Measurements from ENCODE around the gene ZBTB49. TPM values are rescaled to one million over a fixed set of nuclear protein-coding genes. Genes with fewer than 3 reads are reported as not detected.

The ZBTB49 gene
- total and polyA plus RNA-seq, 2 donors (not counting 3 experiments of a cell fraction or from before 2014, with no cell fraction given) = 3.8 to 5.8 TPM

DNA sequence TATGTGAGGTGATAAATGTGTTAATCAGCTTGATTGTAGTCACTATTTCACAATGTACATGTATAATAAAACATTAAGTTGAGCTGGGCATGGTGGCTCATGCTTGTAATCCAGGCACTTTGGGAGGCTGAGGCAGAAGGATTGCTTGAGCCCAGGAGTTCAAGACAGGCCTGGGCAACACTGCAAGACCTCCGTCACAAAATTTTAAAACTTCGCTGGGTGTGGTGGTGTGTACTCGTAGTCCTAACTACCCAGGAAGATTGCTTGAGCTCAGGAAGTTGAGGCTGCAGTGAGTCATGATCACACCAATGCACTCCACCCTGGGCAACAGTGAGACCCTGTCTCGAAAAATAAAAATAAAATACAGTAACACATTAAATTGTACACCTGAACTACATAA lies 20.2 kb upstream of the ZBTB49 start:
- H3K4me3 ChIP-seq (replicated peaks in 1 of 3; ENCODE audit: insufficient read depth in 1 of 3, low read depth in 1 of 3, low read length in 3 of 3) = no peak overlapping the region
- H2AFZ ChIP-seq (ENCODE audit: low read depth, low read length) = peak overlapping the region; percentile 68
- peak; percentile 95 for FAIRE-seq
- H3K4me1 ChIP-seq (ENCODE audit: control insufficient read depth, extremely low read depth, insufficient read depth, low read length) = peaks cover 25% of the 10 kb centered on the region
- H4K20me1 ChIP-seq (replicated peaks; ENCODE audit: control insufficient read depth, extremely low read depth, insufficient read depth, low read length) = no peaks in the 10 kb centered on the region
- peak; percentile 69 for DNase-seq (ENCODE audit: low read depth, low spot score)
- no peaks in the 10 kb centered on the region for H3K9me3 ChIP-seq (replicated peaks; ENCODE audit: control insufficient read depth, insufficient read depth, low read length)
- dilution Hi-C loops (cut with MboI; ENCODE audit: extremely low pct_ligation_motif_present, low sequenced_read_pairs) (no loop called here), intact Hi-C loops (cut with micrococcal nuclease) (loop anchor here (1.0 kb wide), 2 partner anchors 13 to 20 kb away; partner anchors contain the start of genes LYAR and ZBTB49)
- no peaks in the 10 kb centered on the region for H3K79me2 ChIP-seq (ENCODE audit: control insufficient read depth, insufficient read depth, low read length)
- ChIA-PET POLR2A (interaction anchor here (0.7 kb wide), 1 partner anchor 43 kb away, joined by 5 read pairs; no protein-coding TSS in a partner anchor), CTCF (interaction anchor here (0.7 to 1.8 kb wide), 6 partner anchors 10 to 21 kb away, joined by 3 to 14 read pairs (median 3); partner anchors contain the start of genes LYAR and ZBTB49)
- peak overlapping the region; percentile 77 for H3K27ac ChIP-seq (ENCODE audit: insufficient read depth, low read depth, low read length)
- no peaks in the 10 kb centered on the region for H3K27me3 ChIP-seq (ENCODE audit: control insufficient read depth in 2 of 2, insufficient read depth in 2 of 2, low read length in 2 of 2)
- no TSS peak for BruUV-seq (replicated peaks)
- H3K9me1 ChIP-seq (replicated peaks; ENCODE audit: control insufficient read depth, extremely low read depth, insufficient read depth, low read length) = no peaks in the 10 kb centered on the region
- H3K36me3 ChIP-seq (ENCODE audit: control insufficient read depth in 2 of 2, extremely low read depth in 1 of 2, insufficient read depth in 2 of 2, low read length in 2 of 2) = peaks cover 4 to 11% of the 10 kb centered on the region in 2 experiments
- TF ChIP-seq FOS (IDR thresholded peaks at IDR 0.05; ENCODE audit: borderline replicate concordance, insufficient read depth, low read length) = peak; percentile 79
- TF ChIP-seq POLR2A (IDR thresholded peaks at IDR 0.05; ENCODE audit: low read depth, low read length) = no peak
- TF ChIP-seq POLR2AphosphoS5 (IDR thresholded peaks at IDR 0.05; ENCODE audit: insufficient read depth, low read depth, low read length) = peak; percentile 39
- peak; percentile 57 for TF ChIP-seq JUN (IDR thresholded peaks at IDR 0.05; ENCODE audit: borderline replicate concordance, insufficient read depth, insufficient read length, low read depth)
- TF ChIP-seq, protein P1, sequence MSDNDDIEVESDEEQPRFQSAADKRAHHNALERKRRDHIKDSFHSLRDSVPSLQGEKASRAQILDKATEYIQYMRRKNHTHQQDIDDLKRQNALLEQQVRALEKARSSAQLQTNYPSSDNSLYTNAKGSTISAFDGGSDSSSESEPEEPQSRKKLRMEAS (IDR thresholded peaks at IDR 0.05; ENCODE audit: insufficient read depth, insufficient read length) = no peak
- TF ChIP-seq MYC (IDR thresholded peaks at IDR 0.05; ENCODE audit: low read depth, low read length) = no peak
- TF ChIP-seq EZH2 (IDR thresholded peaks at IDR 0.05; ENCODE audit: borderline replicate concordance, low read depth, low read length, severe bottlenecking) = no peak
- H3K4me2 ChIP-seq (ENCODE audit: insufficient read depth, low read length) = peak overlapping the region; percentile 18
- H3K9ac ChIP-seq (replicated peaks; ENCODE audit: extremely low read depth, insufficient read depth, low read length) = peak overlapping the region; percentile 58

DNA sequence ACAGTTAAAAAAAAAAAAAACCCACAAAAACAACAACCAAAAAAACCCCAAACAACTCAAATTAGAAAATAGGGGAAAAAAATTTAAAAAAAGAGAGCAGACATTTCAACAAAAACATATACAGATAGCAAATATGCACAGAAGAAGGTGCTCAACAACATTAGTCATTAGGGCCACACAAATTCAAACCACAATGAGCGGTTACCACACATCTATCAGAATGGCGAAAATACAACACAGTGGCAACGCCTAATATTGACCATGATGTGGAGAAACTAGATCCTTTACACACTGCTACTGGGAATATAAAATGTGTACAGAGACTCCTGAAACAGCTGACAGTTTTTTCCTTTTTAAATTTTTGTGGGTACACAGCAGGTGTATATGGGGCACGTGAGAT lies 19.5 kb upstream of the ZBTB49 start:
- H3K9me3 ChIP-seq (replicated peaks; ENCODE audit: control insufficient read depth, insufficient read depth, low read length) = no peaks in the 10 kb centered on the region
- H3K36me3 ChIP-seq (ENCODE audit: control insufficient read depth in 2 of 2, extremely low read depth in 1 of 2, insufficient read depth in 2 of 2, low read length in 2 of 2) = peaks cover 6 to 12% of the 10 kb centered on the region in 2 experiments
- H2AFZ ChIP-seq (ENCODE audit: low read depth, low read length) = no peak overlapping the region
- POLR2A ChIA-PET = no interaction called here
- peak overlapping the region; percentile 58 for H3K9ac ChIP-seq (replicated peaks; ENCODE audit: extremely low read depth, insufficient read depth, low read length)
- H3K79me2 ChIP-seq (ENCODE audit: control insufficient read depth, insufficient read depth, low read length) = no peaks in the 10 kb centered on the region
- H3K9me1 ChIP-seq (replicated peaks; ENCODE audit: control insufficient read depth, extremely low read depth, insufficient read depth, low read length) = no peaks in the 10 kb centered on the region
- no peak overlapping the region for H3K4me3 ChIP-seq (replicated peaks in 1 of 3; ENCODE audit: insufficient read depth in 1 of 3, low read depth in 1 of 3, low read length in 3 of 3)
- H3K4me2 ChIP-seq (ENCODE audit: insufficient read depth, low read length) = peak overlapping the region; percentile 18
- no peaks in the 10 kb centered on the region for H4K20me1 ChIP-seq (replicated peaks; ENCODE audit: control insufficient read depth, extremely low read depth, insufficient read depth, low read length)
- dilution Hi-C loops (cut with MboI; ENCODE audit: extremely low pct_ligation_motif_present, low sequenced_read_pairs) = no loop called here
- FAIRE-seq (no peak), DNase-seq (ENCODE audit: low read depth, low spot score) (no peak)
- no TSS peak for BruUV-seq (replicated peaks)
- no peaks in the 10 kb centered on the region for H3K27me3 ChIP-seq (ENCODE audit: control insufficient read depth in 2 of 2, insufficient read depth in 2 of 2, low read length in 2 of 2)
- peak overlapping the region; percentile 77 for H3K27ac ChIP-seq (ENCODE audit: insufficient read depth, low read depth, low read length)
- H3K4me1 ChIP-seq (ENCODE audit: control insufficient read depth, extremely low read depth, insufficient read depth, low read length) = peaks cover 25% of the 10 kb centered on the region
- no peak for TF ChIP-seq EZH2 (IDR thresholded peaks at IDR 0.05; ENCODE audit: borderline replicate concordance, low read depth, low read length, severe bottlenecking)
- TF ChIP-seq POLR2AphosphoS5 (IDR thresholded peaks at IDR 0.05; ENCODE audit: insufficient read depth, low read depth, low read length) = no peak
- TF ChIP-seq, protein P1 (IDR thresholded peaks at IDR 0.05; ENCODE audit: insufficient read depth, insufficient read length) = no peak
- no peak for TF ChIP-seq JUN (IDR thresholded peaks at IDR 0.05; ENCODE audit: borderline replicate concordance, insufficient read depth, insufficient read length, low read depth)
- TF ChIP-seq MYC (IDR thresholded peaks at IDR 0.05; ENCODE audit: low read depth, low read length) = no peak
- no peak for TF ChIP-seq POLR2A (IDR thresholded peaks at IDR 0.05; ENCODE audit: low read depth, low read length)
- no peak for TF ChIP-seq GATA2 (IDR thresholded peaks at IDR 0.05; ENCODE audit: insufficient read depth, insufficient read length, low read depth, low read length)
- TF ChIP-seq FOS (IDR thresholded peaks at IDR 0.05; ENCODE audit: borderline replicate concordance, insufficient read depth, low read length) = no peak
- TF ChIP-seq, protein P2, sequence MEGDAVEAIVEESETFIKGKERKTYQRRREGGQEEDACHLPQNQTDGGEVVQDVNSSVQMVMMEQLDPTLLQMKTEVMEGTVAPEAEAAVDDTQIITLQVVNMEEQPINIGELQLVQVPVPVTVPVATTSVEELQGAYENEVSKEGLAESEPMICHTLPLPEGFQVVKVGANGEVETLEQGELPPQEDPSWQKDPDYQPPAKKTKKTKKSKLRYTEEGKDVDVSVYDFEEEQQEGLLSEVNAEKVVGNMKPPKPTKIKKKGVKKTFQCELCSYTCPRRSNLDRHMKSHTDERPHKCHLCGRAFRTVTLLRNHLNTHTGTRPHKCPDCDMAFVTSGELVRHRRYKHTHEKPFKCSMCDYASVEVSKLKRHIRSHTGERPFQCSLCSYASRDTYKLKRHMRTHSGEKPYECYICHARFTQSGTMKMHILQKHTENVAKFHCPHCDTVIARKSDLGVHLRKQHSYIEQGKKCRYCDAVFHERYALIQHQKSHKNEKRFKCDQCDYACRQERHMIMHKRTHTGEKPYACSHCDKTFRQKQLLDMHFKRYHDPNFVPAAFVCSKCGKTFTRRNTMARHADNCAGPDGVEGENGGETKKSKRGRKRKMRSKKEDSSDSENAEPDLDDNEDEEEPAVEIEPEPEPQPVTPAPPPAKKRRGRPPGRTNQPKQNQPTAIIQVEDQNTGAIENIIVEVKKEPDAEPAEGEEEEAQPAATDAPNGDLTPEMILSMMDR (IDR thresholded peaks at IDR 0.05; ENCODE audit: extremely low read depth in 1 of 2, insufficient read depth in 1 of 2, low read depth in 1 of 2, low read length in 2 of 2) = no peak
- CTCF ChIA-PET = interaction anchor here (0.7 to 1.2 kb wide), 5 partner anchors 10 to 22 kb away, joined by 3 to 14 read pairs (median 3); no protein-coding TSS in a partner anchor
- intact Hi-C loops (cut with micrococcal nuclease) = loop anchor here (1.0 kb wide), 2 partner anchors 13 to 20 kb away; partner anchors contain the start of genes LYAR and ZBTB49

Measured in endothelial cell of umbilical vein (primary cell).